Stimulated activated memory B cell treated with anti-CD40 and anti-IgM and Interleukin-4, amounts not matched to agents 10 μg/mL and 1 μg/mL and 100 μg/mL, for 72 hours (primary cell): ENCODE data around the gene ALDH3B2.
"Not testable (repeated sequence)": the region's sequence is repeated elsewhere in the genome, so short reads cannot be mapped to it uniquely, and the experiment has no call there.

Experiments
- ATAC-seq: fragments of 150-1000 bp; cut with Tn5 transposase; 2 replicates; pipeline ENCODE4 v1.10.0; 2021
- H3K27ac Mint-ChIP-seq: one replicate; pipeline ENCODE4 v1.8.0; 2022; ENCODE audit warnings: mild to moderate bottlenecking, mixed read lengths
- H3K27me3 Mint-ChIP-seq: one replicate; pipeline ENCODE4 v1.8.0; 2022; ENCODE audit warnings: mixed read lengths
- H3K36me3 Mint-ChIP-seq: one replicate; pipeline ENCODE4 v1.8.0; 2022; ENCODE audit warnings: mixed read lengths
- H3K4me1 Mint-ChIP-seq: one replicate; pipeline ENCODE4 v1.8.0; 2022; ENCODE audit warnings: mixed read lengths
- H3K4me3 Mint-ChIP-seq: one replicate; pipeline ENCODE4 v1.8.0; 2022; ENCODE audit warnings: mild to moderate bottlenecking, moderate library complexity, mixed read lengths
- H3K9me3 Mint-ChIP-seq: one replicate; pipeline ENCODE4 v1.8.0; 2022; ENCODE audit warnings: mixed read lengths

ALDH3B2 gene

GRCh38 chr11:67674442-67674871 lies at the start of gene ALDH3B2:
ALDH3B2 (minus strand) TSS chr11:67674623; CDS start chr11:67666935, 7,688 bp downstream.
- H3K27ac Mint-ChIP-seq = no peak within 1 kb of the TSS
- ATAC-seq = no peak
- no peaks in the 10 kb centered on the region for H3K36me3 Mint-ChIP-seq
- peaks cover 3% of the 10 kb centered on the region for H3K9me3 Mint-ChIP-seq
- no peak within 1 kb of the TSS for H3K4me3 Mint-ChIP-seq
- H3K27me3 Mint-ChIP-seq = peaks cover 73% of the 10 kb centered on the region
- H3K4me1 Mint-ChIP-seq = no peaks in the 10 kb centered on the region

- Mint-ChIP-seq H3K27me3 (peaks cover 17% of the 10 kb centered on the region), H3K4me1 (peaks cover 12% of the 10 kb centered on the region)
- not testable (repeated sequence) for H3K4me3 Mint-ChIP-seq, H3K27ac Mint-ChIP-seq, H3K9me3 Mint-ChIP-seq, ATAC-seq, H3K36me3 Mint-ChIP-seq
Observed at GRCh38 chr11:67723036-67723435, 48.6 kb upstream of the ALDH3B2 start.

- peaks cover 29% of the 10 kb centered on the region for H3K4me1 Mint-ChIP-seq
- not testable (repeated sequence) for H3K9me3 Mint-ChIP-seq
Observed at GRCh38 chr11:67716226-67716625, 41.8 kb upstream of the ALDH3B2 start.

GRCh38 chr11:67715801-67716200 lies 41.4 kb upstream of the ALDH3B2 start:
- not testable (repeated sequence) for H3K9me3 Mint-ChIP-seq, H3K4me3 Mint-ChIP-seq, H3K36me3 Mint-ChIP-seq, ATAC-seq
- Mint-ChIP-seq H3K27me3 (peaks cover 44% of the 10 kb centered on the region), H3K4me1 (peaks cover 33% of the 10 kb centered on the region), H3K27ac (peak overlapping the region; percentile 28)

More at GRCh38 chr11:67716226-67716625, 41.8 kb upstream of the ALDH3B2 start:
- not testable (repeated sequence) for ATAC-seq, H3K36me3 Mint-ChIP-seq
- peaks cover 41% of the 10 kb centered on the region for H3K27me3 Mint-ChIP-seq
- H3K27ac Mint-ChIP-seq = peak overlapping the region; percentile 28
- peak overlapping the region; percentile 61 for H3K4me3 Mint-ChIP-seq

- not testable (repeated sequence) for H3K36me3 Mint-ChIP-seq, H3K27ac Mint-ChIP-seq, ATAC-seq, H3K4me3 Mint-ChIP-seq, H3K9me3 Mint-ChIP-seq
- peaks cover 33% of the 10 kb centered on the region for H3K4me1 Mint-ChIP-seq
- H3K27me3 Mint-ChIP-seq = peaks cover 38% of the 10 kb centered on the region
Observed at GRCh38 chr11:67713892-67714509, 39.6 kb upstream of the ALDH3B2 start.

- H3K4me3 Mint-ChIP-seq = not testable (repeated sequence)
- H3K27me3 Mint-ChIP-seq = peaks cover 38% of the 10 kb centered on the region
Observed at GRCh38 chr11:67711676-67712075, 37.3 kb upstream of the ALDH3B2 start.

GRCh38 chr11:67711212-67711611 lies 36.8 kb upstream of the ALDH3B2 start:
- H3K4me1 Mint-ChIP-seq = peaks cover 23% of the 10 kb centered on the region
- not testable (repeated sequence) for H3K36me3 Mint-ChIP-seq, H3K4me3 Mint-ChIP-seq, H3K9me3 Mint-ChIP-seq, ATAC-seq, H3K27ac Mint-ChIP-seq
- peaks cover 38% of the 10 kb centered on the region for H3K27me3 Mint-ChIP-seq

More at GRCh38 chr11:67711676-67712075, 37.3 kb upstream of the ALDH3B2 start:
- peaks cover 28% of the 10 kb centered on the region for H3K4me1 Mint-ChIP-seq
- ATAC-seq, H3K9me3 Mint-ChIP-seq, H3K27ac Mint-ChIP-seq, H3K36me3 Mint-ChIP-seq: not testable (repeated sequence)

- H3K9me3 Mint-ChIP-seq, H3K36me3 Mint-ChIP-seq, H3K27ac Mint-ChIP-seq, ATAC-seq, H3K4me3 Mint-ChIP-seq: not testable (repeated sequence)
- H3K27me3 Mint-ChIP-seq = peaks cover 38% of the 10 kb centered on the region
- peaks cover 14% of the 10 kb centered on the region for H3K4me1 Mint-ChIP-seq
Observed at GRCh38 chr11:67709806-67710205, 35.4 kb upstream of the ALDH3B2 start.

GRCh38 chr11:67705264-67705663 lies 30.8 kb upstream of the ALDH3B2 start:
- no peak overlapping the region for H3K27ac Mint-ChIP-seq
- no peak for ATAC-seq

GRCh38 chr11:67704524-67704923 lies 30.1 kb upstream of the ALDH3B2 start:
- no peak for ATAC-seq

More at GRCh38 chr11:67705264-67705663, 30.8 kb upstream of the ALDH3B2 start:
- Mint-ChIP-seq H3K9me3 (peaks cover 3% of the 10 kb centered on the region), H3K4me3 (no peak overlapping the region), H3K36me3 (no peaks in the 10 kb centered on the region), H3K4me1 (no peaks in the 10 kb centered on the region), H3K27me3 (peaks cover 48% of the 10 kb centered on the region)

GRCh38 chr11:67703709-67704108 lies 29.3 kb upstream of the ALDH3B2 start:
- H3K9me3 Mint-ChIP-seq, H3K4me3 Mint-ChIP-seq, ATAC-seq, H3K36me3 Mint-ChIP-seq, H3K27ac Mint-ChIP-seq, H3K4me1 Mint-ChIP-seq: not testable (repeated sequence)
- H3K27me3 Mint-ChIP-seq = peaks cover 52% of the 10 kb centered on the region

More at GRCh38 chr11:67704524-67704923, 30.1 kb upstream of the ALDH3B2 start:
- Mint-ChIP-seq H3K9me3 (peaks cover 3% of the 10 kb centered on the region), H3K27ac (no peak overlapping the region), H3K27me3 (peaks cover 47% of the 10 kb centered on the region), H3K4me3 (no peak overlapping the region), H3K36me3 (no peaks in the 10 kb centered on the region), H3K4me1 (no peaks in the 10 kb centered on the region)

- Mint-ChIP-seq H3K4me3 (no peak overlapping the region), H3K4me1 (no peaks in the 10 kb centered on the region), H3K36me3 (no peaks in the 10 kb centered on the region), H3K27me3 (peaks cover 73% of the 10 kb centered on the region), H3K27ac (no peak overlapping the region), H3K9me3 (peaks cover 7% of the 10 kb centered on the region)
- no peak for ATAC-seq
Observed at GRCh38 chr11:67700548-67701262, 26.3 kb upstream of the ALDH3B2 start.

- H3K4me3 Mint-ChIP-seq = no peak overlapping the region
Observed at GRCh38 chr11:67700141-67700540, 25.7 kb upstream of the ALDH3B2 start.

GRCh38 chr11:67699521-67699920 lies 25.1 kb upstream of the ALDH3B2 start:
- Mint-ChIP-seq H3K27ac (no peak overlapping the region), H3K9me3 (peaks cover 7% of the 10 kb centered on the region), H3K27me3 (peaks cover 72% of the 10 kb centered on the region), H3K36me3 (no peaks in the 10 kb centered on the region), H3K4me3 (no peak overlapping the region), H3K4me1 (no peaks in the 10 kb centered on the region)
- no peak for ATAC-seq

More at GRCh38 chr11:67700141-67700540, 25.7 kb upstream of the ALDH3B2 start:
- Mint-ChIP-seq H3K36me3 (no peaks in the 10 kb centered on the region), H3K9me3 (peaks cover 7% of the 10 kb centered on the region), H3K27me3 (peaks cover 73% of the 10 kb centered on the region), H3K4me1 (no peaks in the 10 kb centered on the region), H3K27ac (no peak overlapping the region)
- ATAC-seq = no peak

- H3K36me3 Mint-ChIP-seq = no peaks in the 10 kb centered on the region
- H3K27me3 Mint-ChIP-seq = peaks cover 59% of the 10 kb centered on the region
- no peak overlapping the region for H3K4me3 Mint-ChIP-seq
- no peak for ATAC-seq
- H3K4me1 Mint-ChIP-seq = no peaks in the 10 kb centered on the region
- H3K27ac Mint-ChIP-seq = no peak overlapping the region
- peaks cover 7% of the 10 kb centered on the region for H3K9me3 Mint-ChIP-seq
Observed at GRCh38 chr11:67698247-67698646, 23.8 kb upstream of the ALDH3B2 start.

- ATAC-seq = no peak
- Mint-ChIP-seq H3K27ac (no peak overlapping the region), H3K4me3 (no peak overlapping the region), H3K4me1 (no peaks in the 10 kb centered on the region), H3K9me3 (peaks cover 7% of the 10 kb centered on the region), H3K36me3 (no peaks in the 10 kb centered on the region), H3K27me3 (peaks cover 55% of the 10 kb centered on the region)
Observed at GRCh38 chr11:67697846-67698245, 23.4 kb upstream of the ALDH3B2 start.
